ENCODE results near the gene ATP8B3.

The ATP8B3 gene, protein sequence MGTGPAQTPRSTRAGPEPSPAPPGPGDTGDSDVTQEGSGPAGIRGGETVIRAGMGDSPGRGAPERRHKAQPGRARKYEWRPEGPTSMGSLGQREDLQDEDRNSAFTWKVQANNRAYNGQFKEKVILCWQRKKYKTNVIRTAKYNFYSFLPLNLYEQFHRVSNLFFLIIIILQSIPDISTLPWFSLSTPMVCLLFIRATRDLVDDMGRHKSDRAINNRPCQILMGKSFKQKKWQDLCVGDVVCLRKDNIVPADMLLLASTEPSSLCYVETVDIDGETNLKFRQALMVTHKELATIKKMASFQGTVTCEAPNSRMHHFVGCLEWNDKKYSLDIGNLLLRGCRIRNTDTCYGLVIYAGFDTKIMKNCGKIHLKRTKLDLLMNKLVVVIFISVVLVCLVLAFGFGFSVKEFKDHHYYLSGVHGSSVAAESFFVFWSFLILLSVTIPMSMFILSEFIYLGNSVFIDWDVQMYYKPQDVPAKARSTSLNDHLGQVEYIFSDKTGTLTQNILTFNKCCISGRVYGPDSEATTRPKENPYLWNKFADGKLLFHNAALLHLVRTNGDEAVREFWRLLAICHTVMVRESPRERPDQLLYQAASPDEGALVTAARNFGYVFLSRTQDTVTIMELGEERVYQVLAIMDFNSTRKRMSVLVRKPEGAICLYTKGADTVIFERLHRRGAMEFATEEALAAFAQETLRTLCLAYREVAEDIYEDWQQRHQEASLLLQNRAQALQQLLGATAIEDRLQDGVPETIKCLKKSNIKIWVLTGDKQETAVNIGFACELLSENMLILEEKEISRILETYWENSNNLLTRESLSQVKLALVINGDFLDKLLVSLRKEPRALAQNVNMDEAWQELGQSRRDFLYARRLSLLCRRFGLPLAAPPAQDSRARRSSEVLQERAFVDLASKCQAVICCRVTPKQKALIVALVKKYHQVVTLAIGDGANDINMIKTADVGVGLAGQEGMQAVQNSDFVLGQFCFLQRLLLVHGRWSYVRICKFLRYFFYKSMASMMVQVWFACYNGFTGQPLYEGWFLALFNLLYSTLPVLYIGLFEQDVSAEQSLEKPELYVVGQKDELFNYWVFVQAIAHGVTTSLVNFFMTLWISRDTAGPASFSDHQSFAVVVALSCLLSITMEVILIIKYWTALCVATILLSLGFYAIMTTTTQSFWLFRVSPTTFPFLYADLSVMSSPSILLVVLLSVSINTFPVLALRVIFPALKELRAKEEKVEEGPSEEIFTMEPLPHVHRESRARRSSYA (N-terminal part only)

DNA sequence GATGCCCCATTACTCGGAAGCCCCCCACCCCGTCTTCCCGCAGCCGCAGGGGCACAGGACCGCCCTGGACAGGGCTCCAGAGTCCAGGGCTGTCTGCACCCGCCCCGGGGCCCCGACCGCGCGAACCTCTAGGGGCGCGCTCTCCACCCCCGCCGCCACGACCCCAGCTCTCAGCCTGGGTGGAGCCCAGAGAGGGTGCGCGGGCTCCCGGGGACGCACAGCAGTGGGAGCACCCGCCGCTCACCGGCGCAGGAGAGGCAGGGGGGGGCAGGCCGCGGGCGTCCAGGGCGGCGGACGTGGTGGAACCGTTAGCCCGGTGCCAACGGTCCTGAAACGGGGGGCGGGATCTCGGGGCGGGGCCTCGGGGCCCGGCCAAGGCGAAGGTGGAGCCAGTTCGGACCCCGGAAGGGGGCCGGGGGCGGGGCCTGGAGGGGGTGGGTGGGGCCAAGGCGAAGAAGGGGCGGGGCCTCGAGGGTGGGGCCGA is at the start of gene ATP8B3:
ATP8B3 (minus strand) TSS at position 335 of the 484 bp plus-strand sequence. CDS start 540 bp downstream, outside the sequence.
- no peak for DNase-seq (ENCODE audit: low spot score)

DNA sequence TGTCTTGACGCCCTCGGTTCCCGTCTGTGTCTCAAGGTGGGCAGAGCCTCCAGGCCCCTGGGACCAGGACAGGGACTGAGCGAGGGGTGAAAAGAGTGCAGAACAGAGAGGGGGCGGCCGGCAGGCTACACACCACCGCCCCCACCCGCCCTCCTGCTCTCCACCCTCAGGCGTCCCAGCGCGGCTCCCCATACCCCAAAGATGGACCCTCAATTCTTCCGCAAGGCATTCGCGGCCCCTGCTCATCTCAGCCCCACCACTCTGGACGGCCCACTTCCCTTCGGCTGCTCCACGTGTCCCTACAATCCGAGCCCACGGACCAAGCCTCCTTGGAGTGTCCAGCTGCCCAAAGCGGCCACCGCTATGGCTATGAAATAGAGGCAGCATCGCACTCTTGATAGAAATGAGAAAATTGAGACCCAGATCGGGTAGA is 49.5 kb upstream of the ATP8B3 start:
- no peak for DNase-seq (ENCODE audit: low spot score)

DNA sequence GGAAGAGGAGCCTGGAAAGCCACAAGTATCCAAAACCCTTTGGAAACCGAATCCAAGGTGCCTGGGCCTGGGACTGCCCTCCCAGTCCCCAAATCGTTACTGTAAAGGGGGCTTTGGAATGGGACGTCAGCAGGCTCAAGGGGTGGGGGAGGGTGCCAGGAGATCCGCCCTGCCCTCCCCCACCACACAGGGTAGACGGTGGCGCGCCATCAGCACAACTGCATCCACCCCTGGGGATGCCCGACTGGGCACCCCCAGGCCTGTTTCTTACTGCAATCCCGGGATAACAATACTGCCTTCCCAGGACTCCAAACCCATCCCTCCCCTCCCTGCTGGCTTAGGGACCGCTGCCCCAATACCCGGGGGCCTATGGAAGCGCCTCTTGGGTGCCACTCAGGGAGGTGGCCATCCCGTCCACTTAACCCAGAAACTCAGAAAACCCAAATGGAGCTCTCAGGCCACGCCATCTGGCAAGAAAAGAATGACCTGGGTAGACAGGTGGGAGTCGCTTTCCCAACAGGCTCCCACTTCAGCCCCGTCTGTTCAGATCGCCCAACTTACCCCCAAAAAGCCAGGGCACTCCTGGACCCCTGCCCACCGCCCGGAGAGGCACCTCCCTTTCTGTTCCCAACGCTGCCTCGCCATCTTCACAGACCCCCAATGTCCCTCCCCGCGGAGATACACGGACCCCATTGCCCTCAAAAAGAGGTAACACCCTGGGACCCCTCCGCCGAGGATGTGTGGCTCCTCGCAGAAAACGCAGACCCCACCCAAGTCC is 48.9 kb upstream of the ATP8B3 start:
- DNase-seq (ENCODE audit: low spot score) = no peak

DNA sequence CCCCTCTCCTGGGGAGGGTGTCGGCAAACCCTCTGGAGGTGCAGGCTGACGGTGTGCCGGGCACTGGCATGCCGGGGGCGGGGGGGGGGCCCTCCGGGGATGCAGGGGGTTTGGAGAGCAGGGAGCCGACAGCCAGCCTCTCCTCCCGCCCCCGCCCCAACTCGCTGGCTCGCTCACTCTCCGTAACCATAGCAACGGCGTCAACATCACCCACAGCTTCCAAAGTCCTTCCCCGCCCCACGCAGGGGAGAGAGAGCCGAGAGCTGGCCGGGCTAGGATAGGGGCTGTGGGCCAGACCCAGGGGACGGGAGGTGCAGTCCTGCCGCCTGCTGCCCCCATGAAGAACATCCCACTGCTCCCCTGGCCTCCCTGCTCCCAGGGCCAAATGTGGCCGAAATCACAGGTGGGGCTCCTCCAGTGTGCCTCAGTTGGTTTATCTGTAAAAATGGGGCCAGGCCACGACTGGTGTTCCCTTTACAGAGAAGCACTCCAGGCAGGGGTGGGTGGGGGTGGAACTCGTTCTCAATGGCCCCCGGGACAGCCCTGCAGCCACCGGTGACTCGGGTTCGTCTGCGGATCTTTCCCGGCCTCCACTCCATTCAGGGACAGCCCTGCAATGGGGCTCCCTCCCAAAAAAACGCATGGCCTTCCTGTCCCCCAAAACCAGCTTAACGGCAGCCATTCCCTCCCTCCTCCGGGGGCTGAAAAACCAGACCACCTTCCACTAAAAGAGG is 48.1 kb upstream of the ATP8B3 start:
- DNase-seq (ENCODE audit: low spot score) = peak; percentile 74

DNA sequence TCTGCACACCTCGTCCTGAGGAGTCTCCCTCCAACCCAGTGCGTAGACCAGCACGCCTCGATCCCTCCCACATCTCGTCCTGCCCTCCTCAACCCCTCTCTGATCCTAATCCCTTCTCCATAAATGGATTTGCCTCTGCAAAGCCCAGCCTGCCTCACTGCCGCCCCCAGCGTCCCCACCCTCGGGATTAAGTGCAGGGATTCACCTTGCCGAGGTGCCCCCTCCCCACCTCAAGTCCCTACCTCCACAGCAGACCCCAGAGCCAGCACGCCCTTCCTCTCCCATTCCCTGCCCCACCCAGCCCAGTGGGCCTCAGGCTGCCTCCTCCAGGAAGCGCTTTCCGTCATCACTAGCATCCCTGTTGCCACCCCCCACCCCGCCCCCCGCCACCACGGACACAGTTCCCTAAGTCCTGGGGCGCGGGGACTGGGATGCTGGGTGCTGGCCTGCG is 47.3 kb upstream of the ATP8B3 start:
- peak; percentile 64 for DNase-seq (ENCODE audit: low spot score)

DNA sequence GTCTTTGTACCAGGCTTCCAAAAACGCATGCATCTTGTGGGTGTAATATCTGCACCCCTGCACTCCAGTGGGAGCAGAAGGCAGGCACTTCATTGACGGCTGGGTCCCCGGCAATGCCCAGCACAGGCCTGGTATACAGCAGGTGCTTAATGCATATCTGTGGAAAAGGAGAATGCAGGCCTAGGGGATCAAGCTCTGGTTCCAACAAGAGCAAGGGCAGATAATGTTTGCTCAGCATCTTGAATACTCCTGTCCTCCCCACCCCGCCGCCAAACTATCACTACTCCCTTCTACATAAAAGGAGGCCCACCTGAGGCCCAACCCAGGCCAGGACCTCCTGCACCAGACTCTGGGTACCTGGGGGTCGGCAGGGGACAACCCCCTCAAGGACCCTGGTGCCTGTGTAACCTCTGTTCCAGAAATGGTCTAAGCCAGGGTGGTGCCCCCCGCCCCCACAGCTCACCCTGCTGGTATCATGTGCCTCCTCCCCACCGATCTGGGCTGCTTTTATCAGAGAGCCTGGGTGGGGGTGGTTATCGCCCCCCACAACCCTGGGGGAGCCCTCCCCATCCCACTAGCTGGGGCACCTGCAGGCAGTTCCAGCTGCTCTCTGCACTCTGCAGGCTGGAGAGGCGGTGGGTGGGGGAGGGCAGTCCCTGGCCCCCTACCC is 46.5 kb upstream of the ATP8B3 start:
- no peak for DNase-seq (ENCODE audit: low spot score)

DNA sequence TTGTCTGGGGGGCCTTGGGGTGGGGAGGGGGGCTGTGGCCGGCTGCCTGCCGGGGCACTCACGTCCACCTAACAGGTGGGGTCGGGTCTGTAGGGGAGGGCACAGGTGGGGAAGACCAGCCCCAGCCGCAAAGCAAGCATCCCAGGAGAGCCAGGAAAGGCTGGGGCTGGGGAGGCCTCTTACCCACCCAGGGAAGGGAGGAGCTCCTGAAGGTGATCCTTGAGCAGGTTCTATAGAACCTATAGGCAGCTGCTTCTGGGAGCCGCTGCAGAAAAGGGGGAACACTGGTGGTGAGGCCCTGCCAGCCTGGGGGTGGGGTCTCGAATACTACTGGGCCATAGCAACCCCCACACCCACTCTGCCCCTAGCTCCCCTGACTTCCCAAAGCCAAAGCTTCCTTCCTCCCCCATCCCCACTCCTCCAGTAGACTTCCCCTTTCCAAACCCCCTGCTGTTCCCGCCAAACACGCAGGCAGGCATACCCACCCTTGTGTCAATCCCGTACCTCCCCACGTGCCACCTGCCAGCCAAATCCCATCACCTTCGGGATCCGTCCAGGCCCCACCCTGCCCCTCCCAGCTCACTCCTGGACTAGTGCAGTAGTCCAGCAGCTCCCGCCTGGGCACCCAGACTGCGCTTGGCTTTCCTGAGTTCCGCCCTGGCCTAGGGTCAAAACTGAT is 45.7 kb upstream of the ATP8B3 start:
- no peak for DNase-seq (ENCODE audit: low spot score)

DNA sequence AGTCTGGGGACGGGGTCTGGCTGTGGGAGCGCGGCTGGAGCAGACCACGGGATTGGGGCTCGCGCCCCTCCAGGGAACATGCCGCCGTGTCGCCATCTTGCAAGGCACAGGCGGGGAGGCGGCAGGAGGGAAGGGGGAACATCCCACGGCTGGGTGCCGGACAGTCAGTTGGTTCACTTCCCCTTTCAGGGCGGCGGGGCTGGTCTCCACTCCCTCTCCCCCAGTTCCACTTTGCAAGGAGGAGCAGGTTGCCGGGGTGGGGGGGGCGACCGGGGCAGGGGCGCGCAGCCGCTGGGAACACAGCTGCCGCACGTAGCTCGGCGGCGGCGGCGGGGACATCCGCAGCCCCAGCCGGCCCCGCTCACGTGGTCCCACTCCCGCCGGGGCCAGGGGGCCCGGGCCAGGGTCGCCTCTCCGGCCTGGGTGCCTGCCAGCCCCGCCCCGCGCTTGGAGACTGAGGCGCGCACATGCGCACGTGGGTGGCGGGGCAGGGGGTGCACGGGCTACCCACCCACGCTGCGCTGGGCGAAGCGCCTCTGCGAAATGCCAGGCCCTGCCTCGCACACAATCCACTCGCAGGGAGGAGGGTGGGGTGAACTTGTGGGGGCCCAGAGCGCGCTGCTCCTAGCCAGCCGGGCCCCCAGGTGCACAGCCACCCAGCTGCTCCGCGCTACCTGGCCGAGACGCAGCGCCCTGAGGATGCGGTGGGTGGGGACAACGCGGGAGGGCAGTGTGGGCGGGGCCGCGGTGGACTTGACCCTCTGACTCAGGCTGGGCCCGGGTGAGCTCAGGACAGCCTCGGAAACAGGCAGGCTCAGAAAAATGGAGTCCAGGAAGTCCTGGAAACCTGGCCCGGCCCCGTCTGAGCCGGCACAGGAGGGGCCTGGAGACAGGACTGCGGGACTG is 44.9 kb upstream of the ATP8B3 start:
- no peak for DNase-seq (ENCODE audit: low spot score)

DNA sequence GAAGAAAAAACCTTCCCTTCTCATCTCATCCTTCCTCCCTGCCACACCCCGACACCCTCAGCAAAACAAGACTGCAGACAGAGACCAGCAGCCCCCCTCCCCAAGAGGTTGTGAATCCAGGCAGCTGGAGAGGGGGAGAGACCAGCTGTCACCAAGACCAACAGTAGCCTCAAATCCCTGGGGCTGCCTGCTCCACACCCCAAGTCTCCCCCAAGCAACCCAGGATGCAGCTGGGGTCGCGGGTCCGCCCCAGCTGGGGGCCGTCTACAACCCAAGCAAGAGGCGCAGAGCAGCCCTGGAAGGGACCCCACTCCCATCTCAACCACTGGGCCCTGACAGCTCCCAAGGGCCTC is 44.2 kb upstream of the ATP8B3 start:
- DNase-seq (ENCODE audit: low spot score) = peak; percentile 66

DNA sequence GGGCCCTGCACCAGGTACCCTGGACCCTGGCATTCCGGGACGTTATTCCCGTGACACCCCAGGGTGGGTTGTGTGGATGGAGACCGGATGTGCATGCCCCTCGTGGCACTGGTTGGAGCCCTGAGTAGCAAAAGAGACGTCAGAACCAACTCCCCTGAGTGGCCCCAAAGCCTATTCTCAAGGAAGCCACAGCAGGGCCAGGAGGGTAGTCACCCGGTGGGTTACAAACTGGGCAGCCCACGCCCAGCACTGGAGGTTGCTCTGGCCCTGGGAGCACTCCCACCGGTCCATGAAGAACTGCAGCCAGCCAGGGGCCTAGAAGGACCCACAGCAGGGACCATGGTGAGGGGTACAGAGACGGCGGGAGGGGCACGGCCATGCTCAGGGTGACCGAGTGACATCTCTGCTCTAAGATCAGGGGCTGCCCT is 43.8 kb upstream of the ATP8B3 start:
- DNase-seq (ENCODE audit: low spot score) = no peak

DNA sequence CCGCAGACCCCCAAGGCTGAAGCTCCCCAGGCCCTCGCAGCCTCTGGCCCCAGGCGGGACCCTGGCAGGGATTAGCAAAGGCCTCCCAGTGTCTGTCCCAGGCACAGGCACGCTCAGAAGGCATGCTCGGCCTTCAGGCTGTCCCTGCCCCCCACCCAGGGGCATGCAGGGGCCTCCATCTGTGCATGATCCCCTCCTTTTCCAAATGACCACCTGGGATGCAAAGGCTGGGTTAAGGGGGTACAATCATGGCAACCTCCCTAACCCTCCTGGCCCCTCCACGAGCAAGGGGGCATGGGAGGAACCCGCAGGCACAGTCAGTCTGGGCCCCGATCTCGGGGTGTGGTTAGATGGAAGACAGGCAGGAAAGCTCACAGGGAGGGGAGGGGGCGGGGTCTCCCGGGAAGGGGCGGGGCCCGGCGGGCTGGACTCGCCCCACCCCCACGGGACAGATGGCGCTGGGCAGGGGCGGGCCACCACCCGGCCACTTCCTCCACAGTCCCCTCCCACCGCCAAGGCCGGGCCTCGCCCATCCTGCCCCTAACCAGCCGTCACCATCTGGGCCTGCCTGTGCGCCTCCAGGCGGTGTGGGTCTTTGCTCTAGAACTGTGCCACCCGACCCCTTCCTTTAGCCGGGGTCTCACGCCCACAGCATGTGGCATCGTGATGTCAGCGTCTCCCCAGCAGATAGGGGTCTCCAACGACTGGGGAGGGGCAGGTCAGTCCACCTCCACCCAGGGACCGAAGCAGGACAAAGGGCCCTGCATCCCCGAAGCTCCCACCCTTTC is 43.2 kb upstream of the ATP8B3 start:
- DNase-seq (ENCODE audit: low spot score) = peak; percentile 96

DNA sequence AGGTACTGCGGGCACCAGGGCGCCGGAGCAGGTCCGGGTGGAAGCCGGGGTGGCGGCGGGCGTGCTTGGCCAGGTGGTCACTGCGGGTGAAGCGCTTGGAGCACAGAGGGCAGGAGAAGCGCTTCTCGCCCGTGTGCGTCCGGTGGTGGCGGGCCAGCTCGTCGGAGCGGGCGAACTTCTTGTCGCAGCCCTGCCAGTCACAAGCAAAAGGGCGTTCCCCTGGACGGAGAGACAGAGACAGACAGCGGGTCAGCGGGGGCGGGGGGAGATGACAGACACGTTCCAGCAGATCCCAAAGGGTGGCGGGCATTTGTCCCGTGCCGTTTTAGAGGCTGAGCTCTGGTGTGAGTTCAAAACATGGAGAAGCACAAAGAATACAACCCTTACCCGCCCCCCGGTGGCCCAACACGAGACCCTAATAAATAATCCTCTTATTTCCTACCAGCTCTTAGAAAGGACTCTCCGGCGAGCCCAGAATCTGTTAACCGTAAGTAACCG is 42.5 kb upstream of the ATP8B3 start:
- no peak for DNase-seq (ENCODE audit: low spot score)

DNA sequence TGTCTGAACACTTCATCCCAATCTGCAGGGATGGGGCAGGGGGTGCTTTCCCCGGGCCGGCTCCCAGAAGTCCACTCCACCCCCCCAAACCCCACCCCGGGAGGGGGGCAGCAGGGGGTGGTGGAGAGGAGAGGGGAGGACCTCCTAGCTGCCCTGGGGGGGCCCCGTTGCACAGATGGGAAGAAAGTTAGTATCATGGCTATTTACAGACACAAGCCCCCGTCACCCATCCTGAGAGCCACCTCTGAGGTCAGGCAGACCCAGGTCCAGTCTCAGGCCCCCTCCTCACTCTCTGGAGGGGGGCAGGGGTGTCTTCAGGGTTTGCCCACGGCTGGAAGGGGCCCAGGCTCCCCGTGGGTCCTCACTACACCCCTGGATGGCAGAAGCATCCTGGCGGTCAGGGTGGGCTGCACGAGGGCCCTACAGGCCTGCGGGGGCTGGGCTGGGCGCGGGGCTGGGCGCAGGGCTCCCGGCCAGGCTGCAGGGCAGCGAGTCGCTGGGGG is 42.0 kb upstream of the ATP8B3 start:
- no peak for DNase-seq (ENCODE audit: low spot score)

DNA sequence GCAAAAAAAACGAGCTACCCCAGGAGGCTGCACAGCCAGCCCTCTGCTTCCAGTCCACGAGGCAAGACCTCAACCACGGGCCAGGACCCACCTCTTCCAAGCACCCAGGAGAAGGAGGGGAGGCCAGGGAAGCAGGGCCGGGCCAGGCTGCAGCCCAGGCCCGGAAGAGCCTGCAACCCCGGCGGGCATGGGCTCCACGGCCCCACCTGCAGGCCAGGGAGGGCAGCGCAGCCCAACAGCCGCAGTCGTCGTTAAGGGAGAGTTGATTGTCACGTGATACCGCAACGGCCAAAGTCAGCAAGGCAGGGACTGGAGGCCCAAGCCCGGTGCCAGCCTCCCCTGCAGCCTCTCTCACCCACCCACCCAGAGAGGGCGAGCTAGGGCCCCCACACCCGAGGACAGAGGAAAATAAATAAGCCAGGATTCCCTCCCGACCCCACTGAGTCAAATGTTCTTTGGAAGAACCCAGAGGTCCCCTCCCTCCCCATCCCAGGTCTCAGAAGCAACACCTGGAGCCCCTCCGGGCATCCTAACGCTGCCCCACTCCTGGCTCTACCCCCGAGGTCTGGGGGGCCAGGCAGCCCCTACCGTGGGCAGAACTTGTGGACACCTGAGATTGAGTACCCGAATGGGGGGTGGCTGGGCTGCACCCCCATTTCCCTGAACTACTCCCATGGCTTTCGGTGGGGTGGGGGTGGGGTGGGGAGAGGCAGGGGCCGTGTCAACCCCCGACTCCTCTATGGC is 41.4 kb upstream of the ATP8B3 start:
- DNase-seq (ENCODE audit: low spot score) = peak; percentile 87

DNA sequence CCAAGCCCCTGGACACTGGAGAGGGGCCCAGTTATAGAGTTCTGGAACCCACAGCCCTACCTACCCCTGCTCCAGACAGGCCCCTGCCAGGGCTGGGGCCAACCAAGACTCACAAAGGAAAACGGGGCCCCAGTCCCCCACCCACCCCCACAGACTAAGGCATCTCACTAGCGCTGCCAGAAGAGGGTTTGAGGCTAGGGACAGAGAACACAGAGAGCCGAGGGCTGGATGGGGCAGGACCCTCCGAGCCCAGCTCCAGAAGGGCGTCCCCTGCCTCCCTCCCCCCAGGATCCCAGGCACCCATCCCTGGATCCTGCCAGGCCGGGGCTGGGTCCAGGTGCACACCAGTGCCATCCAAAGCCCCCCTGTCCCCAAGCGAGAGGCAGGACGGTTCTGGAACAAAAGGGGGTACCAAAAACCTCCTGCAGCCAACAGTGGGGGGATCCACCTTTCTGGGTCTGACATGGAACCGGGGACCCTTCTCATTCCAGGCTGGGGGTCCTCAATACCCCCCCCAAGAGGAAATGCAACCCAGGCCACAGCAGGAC is 40.6 kb upstream of the ATP8B3 start:
- DNase-seq (ENCODE audit: low spot score) = no peak

Measured in D341Med (cell line).